ENCODE results near the gene RIMS1. TPM values are rescaled to one million over a fixed set of nuclear protein-coding genes. Genes with fewer than 3 reads are reported as not detected.
A peak's percentile ranks its signal among the peaks of the same experiment; 100 is the strongest.

The RIMS1 gene
- total and polyA plus RNA-seq, 2 of the 13 experiments (the other 11 are each of a cell fraction or from before 2014, with no cell fraction given), result not detected

- ATAC-seq, result no peak
These were observed 330.1 kb downstream of the RIMS1 start for GRCh38 chr6:72216222-72217068.

More at GRCh38 chr6:72216222-72217068, 330.1 kb downstream of the RIMS1 start:
- ChIA-PET POLR2A (no interaction called here), CTCF (ENCODE audit: low intra/inter-chr PET ratio, low total read pairs) (no interaction called here)
- H3K4me1 ChIP-seq (ENCODE audit: insufficient read depth, low read length), result no peaks in the 10 kb centered on the region
- no peaks in the 10 kb centered on the region for H4K20me1 ChIP-seq (ENCODE audit: insufficient read depth, low read length)
- BruUV-seq (replicated peaks), result no TSS peak
- DNase-seq (ENCODE audit: low spot score) (no peak), FAIRE-seq (no peak)
- no peak overlapping the region for H2AFZ ChIP-seq (ENCODE audit: low read length)
- no peak overlapping the region for H3K4me2 ChIP-seq (ENCODE audit: low read depth, low read length)
- no peaks in the 10 kb centered on the region for H3K27me3 ChIP-seq (ENCODE audit: control insufficient read depth in 1 of 2, insufficient read depth in 2 of 2, low read length in 2 of 2)
- H3K4me3 ChIP-seq (replicated peaks in 1 of 3; ENCODE audit: insufficient read depth in 1 of 3, low read depth in 2 of 3, low read length in 3 of 3), result no peak overlapping the region
- H3K79me2 ChIP-seq (ENCODE audit: insufficient read depth, low read length), result no peaks in the 10 kb centered on the region
- no peaks in the 10 kb centered on the region for H3K36me3 ChIP-seq (replicated peaks in 1 of 2; ENCODE audit: control insufficient read depth in 1 of 2, insufficient read depth in 2 of 2, low read length in 2 of 2)
- 2% methylated on average over 4 of the region's 4 CpGs for WGBS (ENCODE audit: low lambda C conversion rate)
- H3K9ac ChIP-seq (ENCODE audit: insufficient read depth, low read depth, low read length), result no peak overlapping the region
- 0 out of 4 replicates have a peak, but pooled peaks have one; percentile 17 to 41 for TF ChIP-seq MAFK (conservative IDR thresholded peaks at IDR 0.05 in 1 of 2, IDR thresholded peaks at IDR 0.05 in 1 of 2; ENCODE audit: low read length in 2 of 2)
- TF ChIP-seq KIAA2018 (CRISPR knock-in tag; IDR thresholded peaks at IDR 0.05; ENCODE audit: borderline replicate concordance), result no peak
- intact Hi-C loops (cut with micrococcal nuclease; ENCODE audit: unreplicated experiment), result no loop called here
- no peaks in the 10 kb centered on the region for H3K9me3 ChIP-seq (ENCODE audit: low read length)
- in situ Hi-C loops (cut with HindIII; ENCODE audit: extremely low pct_ligation_motif_present, low pct_unique_long_range_greater_than_20kb), result no loop called here
- no peak overlapping the region for H3K27ac ChIP-seq (ENCODE audit: extremely low read length, insufficient read depth, low read length)

All from HepG2 (cell line).